Fibroblast of skin of scalp (primary cell): Measurements from ENCODE around the gene KCTD19.

Experiments used
- DNase-seq: peaks from one replicate; pipeline ENCODE4 v3.0.0-alpha.2; 2013

KCTD19 gene

DNA sequence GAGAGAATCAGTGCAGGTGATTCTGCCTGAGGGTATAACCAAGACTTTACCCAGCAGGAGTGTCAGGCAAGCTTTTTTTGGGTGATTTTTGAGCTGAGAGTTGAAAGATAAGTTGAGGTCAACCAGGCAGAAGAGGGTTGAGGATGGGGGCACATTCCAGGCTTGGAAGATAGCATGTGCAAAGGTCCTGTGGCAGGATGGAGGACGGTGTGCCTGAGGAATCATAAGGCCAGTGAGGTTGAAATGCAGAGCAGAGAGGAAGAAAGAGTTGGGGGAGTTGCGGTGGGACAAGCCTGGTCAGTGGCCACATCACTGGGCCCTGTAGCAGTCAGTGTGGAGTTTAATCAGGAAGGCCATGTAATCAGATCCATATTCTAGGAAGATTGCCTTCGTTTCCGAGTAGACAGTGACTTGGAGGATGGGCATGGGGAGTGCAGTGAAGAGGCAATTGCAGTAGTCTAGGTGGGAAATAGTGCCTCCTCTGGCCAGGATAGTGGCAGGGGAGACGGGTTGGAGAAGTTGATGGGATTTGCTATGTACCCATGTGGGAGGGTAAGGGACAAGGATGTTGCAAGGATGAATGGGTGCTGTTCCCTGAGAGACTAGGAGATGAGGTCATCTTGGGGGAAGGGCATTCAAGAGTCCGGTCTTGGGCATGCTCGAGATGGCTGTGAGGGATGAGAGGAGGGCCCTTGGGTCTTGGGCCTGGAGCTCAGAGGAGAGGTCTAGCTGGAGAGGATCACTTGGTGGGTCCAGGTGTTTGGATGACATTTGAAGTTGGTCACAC, 43.3 kb downstream of the KCTD19 start:
- DNase-seq = peak; percentile 33

DNA sequence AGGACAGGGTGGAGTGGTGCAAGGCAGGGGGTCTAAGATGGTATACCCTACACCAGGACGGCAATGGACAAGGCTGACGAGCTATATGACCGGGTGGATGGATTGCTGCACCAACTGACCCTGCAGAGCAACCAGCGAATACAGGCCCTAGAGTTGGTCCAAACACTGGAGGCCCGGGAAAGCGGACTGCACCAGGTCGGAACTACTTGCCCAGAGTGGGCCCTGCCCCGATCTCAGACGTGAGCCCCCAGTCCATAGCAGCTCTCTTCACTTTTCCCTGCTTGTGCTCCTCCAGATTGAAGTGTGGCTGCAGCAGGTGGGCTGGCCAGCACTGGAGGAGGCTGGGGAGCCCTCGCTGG, 44.1 kb downstream of the KCTD19 start:
- no peak for DNase-seq

DNA sequence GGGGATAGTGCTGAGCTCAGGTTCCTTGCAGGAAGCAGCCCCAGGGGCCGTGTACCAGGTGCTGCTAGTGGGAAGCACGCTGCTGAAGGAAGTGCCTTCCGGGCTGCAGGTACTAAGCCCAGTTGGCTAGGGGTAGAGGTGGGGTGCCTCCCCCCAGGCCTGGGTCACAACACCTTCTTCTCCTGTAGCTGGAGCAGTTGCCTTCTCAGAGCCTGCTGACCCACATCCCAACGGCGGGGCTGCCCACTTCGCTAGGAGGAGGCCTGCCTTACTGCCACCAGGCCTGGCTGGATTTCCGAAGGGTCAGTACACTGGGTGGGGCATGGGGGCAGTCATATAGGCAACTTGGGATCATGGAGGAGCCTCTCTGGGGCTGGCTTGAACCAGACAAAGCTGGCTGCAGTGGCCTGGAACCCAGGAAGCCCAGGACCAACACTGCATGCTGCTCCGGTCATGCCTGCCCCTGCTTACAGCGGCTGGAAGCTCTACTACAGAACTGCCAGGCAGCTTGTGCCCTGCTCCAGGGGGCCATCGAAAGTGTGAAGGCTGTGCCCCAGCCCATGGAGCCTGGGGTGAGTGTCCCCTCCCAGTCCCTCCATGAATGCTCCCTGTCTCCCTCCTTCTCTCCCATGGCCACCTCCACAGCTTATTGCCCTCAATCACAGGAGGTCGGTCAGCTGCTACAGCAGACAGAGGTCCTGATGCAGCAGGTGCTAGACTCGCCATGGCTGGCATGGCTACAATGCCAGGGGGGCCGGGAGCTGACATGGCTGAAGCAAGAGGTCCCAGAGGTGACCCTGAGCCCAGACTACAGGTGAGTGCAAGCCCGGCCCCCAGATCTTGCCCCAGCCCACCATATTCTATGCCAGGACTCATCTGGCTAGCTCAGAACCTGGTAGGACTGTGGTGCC, 44.8 kb downstream of the KCTD19 start:
- DNase-seq = no peak

DNA sequence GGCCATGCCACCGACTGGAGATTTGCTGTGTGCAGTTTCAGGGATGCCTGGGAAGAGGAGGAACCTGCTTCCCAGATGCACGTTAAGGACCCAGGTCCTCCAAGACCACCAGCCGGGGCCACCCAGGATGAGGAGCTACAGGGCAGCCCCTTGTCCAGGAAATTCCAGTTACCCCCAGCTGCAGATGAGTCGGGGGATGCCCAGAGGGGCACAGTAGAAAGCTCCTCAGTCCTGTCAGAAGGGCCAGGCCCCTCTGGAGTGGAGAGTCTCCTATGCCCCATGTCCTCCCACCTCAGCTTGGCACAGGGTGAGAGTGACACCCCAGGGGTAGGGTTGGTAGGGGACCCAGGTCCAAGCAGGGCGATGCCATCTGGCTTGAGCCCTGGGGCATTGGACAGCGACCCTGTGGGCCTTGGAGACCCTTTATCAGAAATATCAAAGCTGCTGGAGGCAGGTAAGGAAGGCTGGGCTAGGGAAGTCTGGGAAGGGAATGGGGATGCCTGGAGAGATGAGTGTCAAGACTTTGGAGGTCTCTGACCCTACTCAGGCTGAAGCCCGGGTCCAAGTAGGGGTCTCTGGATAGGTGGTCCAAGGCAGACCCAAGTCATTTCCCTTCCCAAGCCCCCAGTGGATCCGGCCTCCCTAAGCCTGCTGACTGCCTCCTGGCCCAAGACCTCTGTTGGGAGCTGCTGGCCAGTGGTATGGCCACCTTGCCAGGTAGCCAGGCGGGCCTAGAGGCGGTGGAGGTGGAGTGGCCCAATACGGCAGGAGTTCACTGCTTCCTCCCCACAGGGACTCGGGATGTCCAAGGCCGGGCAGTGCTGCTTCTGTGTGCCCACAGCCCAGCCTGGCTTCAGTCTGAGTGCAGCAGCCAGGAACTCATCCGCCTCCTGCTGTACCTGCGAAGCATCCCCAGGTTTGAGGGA, 46.2 kb downstream of the KCTD19 start:
- no peak for DNase-seq

DNA sequence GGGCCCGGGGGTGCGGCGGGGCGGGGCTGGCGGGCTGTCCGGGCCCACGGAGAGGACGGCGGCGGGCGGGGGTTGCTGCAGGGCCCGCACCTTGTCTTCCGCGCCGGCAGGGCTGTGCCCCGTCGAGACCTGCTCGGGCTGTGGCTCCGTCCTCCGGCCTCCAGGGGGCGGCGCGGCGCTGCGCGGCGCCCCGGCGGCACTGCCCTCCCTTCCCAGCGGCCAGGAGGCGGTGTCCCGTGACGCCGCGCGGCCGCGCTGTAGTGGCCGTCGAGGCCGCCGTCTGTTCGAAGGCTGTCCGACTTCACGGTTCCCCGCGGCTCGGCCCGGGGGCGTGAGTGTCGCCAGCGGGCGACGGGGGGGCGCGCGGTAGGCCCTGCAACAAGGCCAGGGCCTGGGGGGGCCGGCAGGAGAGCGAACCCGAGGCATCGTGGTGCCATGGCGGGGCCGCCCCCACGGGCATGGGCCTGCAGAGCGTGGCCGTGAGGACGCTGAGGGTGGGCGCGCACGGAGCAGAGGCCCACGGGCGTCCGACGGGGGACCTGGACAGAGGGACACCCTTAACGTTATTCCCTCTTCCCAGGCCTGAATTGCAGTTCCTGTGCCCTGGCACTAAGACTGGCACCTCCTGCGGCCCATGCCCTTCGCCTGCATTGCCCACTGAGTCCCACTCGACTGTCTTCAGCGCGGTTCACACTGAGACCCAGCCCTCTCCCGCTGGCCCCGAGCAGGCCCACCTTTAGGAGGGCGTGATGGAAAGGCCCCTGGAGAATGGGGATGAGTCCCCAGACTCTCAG, 47.0 kb downstream of the KCTD19 start, which contains the start of gene PLEKHG4:
PLEKHG4 (plus strand) TSS at position 237 of the 794 bp plus-strand sequence; CDS start at position 750, 513 bp downstream.
- peak; percentile 84 for DNase-seq

DNA sequence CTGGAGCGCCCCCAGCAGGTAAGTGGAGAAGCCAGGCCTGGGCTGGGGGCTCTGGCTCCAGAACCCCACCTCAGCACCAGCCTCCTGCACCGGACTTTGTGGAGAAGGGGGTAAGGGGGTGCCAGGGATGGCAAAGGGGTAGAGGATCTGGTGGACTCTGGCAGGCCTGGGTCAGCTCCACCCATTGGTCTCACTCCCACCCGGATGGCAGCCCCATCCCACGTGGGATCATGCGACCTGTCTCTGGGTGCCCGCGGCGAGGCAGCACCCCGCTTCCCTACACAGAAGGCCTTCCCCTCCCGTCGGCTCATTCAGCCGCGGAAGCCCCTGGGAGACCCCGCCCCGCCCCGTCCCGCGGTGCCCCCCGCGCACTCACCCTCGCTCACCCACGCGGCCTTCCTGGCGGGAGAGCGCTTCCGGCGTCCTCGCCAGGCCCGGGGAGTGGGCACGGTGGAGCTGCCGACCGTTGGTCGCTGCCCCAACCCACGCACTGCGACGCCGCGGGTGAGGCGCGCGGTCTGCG, 47.7 kb downstream of the KCTD19 start:
- DNase-seq = peak; percentile 13

DNA sequence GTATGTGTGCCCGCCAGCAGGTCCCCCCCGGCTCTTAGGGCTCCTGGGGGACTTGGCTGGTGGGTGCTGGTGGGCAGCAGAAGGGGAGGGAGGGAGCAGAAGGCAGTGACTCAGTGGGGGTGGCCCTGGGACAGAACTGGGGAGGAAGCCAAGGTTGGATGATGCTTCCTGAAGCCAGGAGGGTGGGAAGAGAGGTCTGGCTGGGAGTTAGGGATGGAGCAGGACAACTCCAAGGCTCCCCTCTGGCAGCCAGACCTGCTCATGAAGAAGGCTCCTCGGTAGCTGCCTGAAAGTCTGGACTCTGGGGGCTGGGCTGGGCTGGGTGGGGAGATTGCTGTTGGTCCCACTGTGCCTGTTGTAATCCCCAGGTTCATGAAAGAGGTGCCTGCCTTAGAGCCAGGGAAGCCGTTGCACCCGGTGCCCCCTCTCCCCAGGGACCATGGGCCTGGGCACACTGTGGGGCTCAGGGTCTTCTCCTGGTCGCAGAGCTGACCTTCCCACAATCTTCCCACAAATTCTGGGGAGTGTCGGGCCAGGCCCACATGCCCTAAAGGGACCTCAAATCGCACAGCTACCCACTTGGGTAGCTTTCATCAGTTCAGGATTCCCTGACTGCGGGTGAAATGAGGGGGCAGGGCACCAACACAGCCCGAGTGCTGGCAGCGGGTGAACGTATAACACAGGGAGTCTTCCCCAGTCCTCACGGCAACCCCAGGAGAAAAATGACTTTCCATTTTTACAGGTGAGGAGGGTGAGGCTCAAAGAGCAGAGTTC, 48.4 kb downstream of the KCTD19 start:
- peak; percentile 89 for DNase-seq

DNA sequence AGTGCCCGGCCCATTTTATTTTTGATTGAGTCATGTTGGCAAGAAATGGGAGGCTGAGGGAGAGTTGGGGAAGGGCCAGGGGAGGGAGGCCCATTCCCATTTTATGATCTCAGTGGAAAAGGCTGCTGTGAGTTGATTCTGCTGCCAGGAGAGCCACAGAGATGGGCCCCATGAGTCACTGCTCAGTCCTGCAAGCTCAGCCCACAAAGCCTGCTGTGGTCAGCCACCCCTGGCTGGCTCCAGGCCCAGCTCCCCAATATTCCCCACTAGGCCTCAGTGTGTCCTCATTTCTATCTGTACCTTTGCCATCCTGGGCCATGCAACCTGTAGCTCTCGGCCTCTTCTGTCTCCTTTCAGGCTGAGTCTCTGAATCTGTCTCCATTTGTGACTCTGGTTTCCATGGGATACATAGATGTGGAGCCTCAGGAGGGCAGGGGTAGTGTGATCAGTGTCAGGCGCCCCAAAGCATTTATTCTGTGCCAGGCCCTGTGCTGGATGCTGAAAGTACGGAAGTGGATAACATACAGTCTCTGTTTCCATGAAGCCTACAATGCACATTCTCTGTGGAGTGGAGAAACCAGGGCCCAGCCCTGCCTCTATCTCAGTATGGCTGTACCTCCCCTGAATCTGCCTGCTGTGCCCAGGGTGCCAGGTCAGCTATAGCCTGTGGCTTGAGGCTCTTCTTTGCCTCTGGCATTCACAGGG, 49.1 kb downstream of the KCTD19 start:
- DNase-seq = peak; percentile 99

DNA sequence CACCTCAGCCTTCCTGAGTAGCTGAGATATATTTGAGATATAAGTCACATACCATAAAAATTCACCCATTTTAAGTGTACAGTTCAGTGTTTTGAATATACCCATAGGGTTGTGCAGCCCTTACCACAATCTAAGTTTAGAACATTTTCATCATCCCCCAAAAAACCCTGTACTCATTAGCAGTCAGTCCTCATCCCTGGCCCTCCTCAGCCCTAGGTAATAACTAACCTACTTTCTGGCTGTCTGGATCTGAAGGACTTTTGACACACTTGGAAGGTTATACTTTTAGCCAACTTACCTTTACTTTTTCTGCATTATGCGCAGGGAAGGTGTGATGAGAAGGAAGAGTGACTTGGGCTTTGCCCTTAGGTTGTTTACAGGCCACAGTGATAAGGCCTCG, 51.2 kb downstream of the KCTD19 start:
- DNase-seq = no peak

DNA sequence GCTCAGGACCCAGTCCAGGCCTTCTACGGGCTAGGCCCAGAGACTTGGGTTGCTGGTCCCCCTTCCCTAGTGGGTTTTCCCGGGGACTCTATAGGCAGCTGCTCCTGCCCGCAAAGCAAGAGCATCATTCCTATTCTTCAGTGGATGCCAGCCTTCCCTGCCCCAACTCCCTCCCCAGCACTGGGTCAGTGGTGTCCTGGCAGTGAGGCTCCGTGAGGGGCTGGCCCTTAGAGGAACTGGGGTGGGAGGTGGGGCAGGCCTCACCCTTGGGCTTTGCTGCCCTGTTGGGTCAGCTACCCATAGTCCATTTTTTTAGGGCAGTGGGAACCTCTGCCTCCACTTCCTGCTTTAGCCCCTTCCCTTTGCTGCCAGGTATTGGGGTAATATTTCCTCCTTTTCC, 55.1 kb downstream of the KCTD19 start:
- DNase-seq = no peak

DNA sequence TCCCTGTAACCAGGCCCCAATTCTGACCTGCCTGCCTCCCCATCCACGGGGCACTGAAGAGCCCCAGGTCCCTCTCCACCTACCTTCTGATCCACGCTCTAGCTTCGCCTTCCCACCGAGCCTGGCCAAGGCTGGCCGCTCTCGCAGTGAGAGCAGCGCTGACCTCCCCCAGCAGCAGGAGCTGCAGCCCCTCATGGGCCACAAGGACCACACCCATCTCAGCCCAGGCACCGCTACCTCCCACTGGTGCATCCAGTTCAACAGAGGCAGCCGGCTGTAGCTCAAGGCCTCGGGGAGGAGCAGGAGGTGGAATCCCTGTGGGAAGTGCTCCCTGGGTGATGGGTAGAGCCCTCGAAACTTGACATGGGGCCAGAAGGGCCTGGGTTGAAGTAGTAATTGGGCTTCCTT, 55.6 kb downstream of the KCTD19 start:
- no peak for DNase-seq

DNA sequence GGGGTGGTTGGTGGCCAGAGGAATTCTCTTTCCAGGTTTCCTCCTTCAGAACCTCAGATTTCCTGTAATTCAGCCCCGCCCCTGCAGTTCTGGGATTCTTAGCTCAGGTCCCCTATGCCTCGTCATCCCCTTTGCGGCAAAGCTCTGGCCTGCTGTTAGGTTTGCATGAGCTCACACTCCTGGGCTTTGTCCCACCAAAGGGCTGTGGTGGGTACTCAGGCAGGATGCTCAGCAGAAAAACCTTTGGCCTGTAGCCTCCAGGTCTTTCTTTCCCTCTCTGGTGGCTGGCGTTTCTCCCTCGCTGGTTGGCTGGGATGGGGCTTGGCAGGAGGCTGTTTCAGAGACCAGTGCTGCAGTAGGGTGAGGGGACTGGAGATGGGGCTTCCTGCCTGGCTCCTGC, 56.8 kb downstream of the KCTD19 start:
- DNase-seq = peak; percentile 45

DNA sequence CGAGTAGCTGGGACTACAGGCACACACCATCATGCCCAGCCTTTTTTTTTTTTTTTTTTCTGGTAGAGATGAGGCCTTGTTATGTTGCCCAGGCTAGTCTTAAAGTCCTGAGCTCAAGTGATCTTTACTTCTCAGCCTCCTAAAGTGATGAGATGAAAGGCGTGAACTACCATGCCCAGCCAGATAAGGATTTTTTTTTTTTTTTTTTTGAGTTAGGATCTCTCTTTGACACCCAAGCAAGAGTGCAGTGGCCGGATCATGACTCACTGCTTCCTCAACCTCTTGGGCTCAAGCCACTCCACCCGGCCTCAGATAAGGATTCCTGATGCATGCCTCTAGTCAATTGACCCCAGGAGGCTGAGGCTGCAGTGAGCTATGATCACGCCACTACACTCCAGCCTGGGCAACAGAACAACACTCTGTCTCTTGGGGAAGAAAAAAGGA, 58.4 kb downstream of the KCTD19 start:
- DNase-seq = peak; percentile 94

DNA sequence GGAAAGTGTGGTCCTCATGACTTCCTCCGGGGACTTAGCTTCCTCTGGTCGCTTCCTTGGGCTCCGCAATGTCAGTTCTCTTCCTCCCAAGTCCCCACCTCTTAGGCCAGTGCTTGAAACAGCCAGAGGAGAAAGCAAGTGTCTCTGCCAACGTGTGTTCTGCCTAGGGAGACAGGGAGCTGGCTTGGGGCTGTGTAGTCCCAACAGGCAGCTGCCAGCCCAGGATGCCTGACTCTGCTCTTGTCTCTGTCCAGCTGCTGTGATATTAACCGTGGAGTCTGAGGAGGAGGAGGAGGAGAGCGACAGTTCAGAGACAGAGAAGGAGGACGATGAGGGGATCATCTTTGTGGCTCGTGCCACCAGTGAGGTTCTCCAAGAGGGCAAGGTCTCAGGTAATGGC, 60.7 kb downstream of the KCTD19 start:
- no peak for DNase-seq

DNA sequence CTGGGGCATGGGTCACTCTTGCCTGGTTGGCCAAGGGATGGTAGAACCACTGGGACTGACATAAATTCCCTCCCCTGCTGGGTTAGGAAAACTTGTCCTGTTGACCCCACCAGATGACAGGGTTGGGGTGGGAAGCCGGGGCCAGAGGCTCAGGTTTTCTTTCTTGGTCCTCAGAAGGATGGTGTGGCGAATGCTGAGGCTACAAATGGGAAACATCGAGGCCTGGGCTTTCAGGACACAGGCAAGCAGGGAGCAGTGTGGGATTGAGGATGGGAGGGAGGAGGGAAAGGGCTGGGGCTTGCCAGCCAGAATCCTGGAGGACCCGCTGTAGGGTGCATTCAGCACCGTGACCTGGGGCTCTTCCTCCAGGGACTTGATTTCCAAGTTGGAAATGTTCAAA, 61.7 kb downstream of the KCTD19 start:
- no peak for DNase-seq

DNA sequence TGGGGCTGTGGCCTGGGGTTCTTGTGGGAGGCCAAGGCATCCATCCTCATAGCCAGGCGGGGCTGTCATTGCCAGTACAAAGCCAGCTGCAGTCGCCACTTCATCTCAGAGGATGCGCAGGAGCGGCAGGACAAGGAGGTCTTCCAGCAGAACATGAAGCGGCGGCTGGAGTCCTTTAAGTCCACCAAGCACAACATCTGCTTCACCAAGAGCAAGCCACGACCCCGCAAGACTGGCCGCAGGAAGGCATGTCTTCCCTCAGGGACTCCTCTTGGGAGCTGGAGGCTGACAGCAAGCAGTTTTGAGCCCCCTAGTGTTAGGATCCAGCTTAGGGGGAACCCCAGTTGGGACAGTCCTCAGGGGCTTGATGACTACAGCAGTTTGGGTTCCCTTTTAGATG, 62.3 kb downstream of the KCTD19 start:
- DNase-seq = peak; percentile 9

DNA sequence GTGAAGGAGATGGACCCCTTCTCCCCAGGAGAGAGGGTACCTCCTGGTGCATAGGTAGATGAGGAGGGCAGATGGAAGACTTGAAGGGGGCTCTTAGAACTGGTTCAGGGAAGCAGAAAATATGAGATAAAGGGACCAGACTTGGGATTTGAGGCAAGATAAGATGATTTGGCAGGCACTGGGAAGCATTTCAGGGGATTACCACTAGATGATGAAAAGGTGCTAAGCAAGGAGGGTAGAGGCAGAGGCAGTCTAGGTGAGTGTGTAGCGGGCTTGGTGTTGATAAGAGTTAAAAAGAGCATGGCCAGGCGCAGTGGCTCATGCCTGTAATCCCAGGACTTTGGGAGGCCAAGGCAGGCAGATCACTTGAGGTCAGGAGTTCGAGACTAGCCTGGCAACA, 63.3 kb downstream of the KCTD19 start:
- no peak for DNase-seq

DNA sequence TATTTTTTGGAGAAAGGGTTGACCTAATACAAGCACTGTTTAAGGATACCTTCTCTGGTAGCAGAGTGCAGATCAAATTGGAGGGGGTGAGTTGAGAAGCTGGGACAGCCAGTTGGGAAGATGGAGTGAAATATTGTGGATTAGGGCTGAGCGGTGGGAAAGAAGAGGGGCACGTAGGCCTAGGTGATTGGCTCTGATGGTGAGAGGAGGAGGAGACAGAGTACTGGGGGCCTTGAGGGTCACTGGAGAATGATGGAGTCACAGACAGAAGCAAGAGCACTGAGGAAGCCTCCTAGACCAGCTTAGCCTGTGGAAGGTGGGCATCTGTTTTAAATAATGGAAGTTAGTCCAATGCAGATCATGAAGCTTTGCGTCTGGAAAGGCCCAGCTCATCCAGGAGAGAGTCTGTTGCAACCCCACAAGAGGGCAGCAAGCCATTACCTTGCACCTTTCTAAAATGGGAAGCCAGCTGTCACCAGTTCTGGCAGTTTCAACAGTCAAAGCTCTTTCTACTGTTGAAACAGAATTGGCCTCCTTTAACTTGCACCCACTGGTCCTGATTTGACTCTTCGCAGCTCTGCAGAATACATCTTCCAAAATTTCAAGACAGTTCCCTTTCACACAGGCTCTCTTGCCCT, 66.0 kb downstream of the KCTD19 start:
- DNase-seq = peak; percentile 70

DNA sequence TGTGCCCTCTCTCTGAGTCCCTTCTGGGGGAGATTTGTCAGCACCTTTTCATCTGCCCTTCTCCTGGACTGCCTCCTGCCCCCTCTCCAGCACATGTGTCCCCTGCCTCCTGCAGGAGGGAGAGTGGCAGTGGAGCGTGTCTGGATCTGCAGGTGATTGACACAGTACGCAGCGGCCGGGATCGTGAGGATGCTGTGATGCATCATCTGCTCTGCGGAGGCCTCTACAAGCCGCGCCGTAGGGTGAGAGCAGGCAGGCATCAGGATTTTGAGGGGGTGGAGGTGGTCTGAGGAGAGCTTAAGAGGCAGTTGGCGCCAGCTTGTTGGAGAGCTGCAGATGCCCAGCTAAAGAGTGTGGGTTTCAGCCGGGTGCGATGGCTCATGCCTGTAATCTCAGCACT, 66.8 kb downstream of the KCTD19 start:
- no peak for DNase-seq
